ENCODE results near the gene PKP3.

The PKP3 gene

DNA sequence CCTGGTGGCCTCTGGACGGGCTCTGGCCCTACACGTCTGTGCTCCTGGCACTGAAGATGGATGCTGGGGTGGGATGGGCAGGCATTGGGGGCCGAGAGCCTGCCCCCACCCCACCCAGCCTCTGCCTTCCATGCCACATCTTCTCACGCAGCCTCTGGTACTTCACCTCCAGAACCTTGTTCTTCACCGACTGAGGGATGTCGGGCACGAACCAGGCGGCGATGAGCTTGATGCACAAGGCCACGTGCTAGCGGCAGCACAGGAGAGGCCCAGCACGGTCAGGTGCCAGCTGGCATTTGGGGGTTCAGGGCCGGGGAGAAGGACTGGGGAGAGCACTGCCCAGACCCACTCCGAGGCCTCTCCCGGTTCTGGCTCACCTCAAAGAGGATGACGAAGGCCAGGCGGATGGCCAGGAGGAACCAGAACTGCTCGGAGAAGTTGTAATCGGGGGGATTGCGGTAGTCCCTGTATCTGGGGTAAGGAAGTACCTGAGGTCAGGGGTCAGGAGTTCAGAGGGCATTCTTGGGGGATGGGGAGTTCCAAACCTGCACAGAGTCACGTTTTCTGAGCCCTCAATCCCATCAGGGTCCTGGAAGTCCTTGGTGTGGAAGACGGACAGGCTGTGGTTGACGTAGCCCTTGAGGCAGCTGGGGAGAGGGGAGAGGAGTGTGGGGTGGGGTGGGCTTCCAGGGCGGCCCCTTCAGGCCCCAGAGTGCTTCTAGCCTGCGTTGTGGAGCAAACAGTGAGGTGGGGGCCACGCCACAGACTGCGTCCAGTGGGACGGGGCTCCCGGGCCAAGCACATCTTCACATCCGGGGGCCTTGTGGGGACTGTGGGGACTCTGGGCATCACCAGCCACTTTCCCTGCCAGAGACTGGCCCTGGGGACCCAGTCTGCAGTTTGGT, 24.6 kb downstream of the PKP3 start:
- no peak for TF ChIP-seq SNAI2 (CRISPR knock-in tag; IDR thresholded peaks at IDR 0.05)
- TF ChIP-seq PPARA (CRISPR knock-in tag; IDR thresholded peaks at IDR 0.05; ENCODE audit: borderline replicate concordance), result no peak
- TF ChIP-seq OSR1 (CRISPR knock-in tag; IDR thresholded peaks at IDR 0.05), result no peak
- TF ChIP-seq, protein P1, sequence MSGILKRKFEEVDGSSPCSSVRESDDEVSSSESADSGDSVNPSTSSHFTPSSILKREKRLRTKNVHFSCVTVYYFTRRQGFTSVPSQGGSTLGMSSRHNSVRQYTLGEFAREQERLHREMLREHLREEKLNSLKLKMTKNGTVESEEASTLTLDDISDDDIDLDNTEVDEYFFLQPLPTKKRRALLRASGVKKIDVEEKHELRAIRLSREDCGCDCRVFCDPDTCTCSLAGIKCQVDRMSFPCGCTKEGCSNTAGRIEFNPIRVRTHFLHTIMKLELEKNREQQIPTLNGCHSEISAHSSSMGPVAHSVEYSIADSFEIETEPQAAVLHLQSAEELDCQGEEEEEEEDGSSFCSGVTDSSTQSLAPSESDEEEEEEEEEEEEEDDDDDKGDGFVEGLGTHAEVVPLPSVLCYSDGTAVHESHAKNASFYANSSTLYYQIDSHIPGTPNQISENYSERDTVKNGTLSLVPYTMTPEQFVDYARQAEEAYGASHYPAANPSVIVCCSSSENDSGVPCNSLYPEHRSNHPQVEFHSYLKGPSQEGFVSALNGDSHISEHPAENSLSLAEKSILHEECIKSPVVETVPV (CRISPR knock-in tag; IDR thresholded peaks at IDR 0.05), result no peak
- no peak for TF ChIP-seq TOX (CRISPR knock-in tag; IDR thresholded peaks at IDR 0.05; ENCODE audit: borderline replicate concordance)
- TF ChIP-seq, protein P2, sequence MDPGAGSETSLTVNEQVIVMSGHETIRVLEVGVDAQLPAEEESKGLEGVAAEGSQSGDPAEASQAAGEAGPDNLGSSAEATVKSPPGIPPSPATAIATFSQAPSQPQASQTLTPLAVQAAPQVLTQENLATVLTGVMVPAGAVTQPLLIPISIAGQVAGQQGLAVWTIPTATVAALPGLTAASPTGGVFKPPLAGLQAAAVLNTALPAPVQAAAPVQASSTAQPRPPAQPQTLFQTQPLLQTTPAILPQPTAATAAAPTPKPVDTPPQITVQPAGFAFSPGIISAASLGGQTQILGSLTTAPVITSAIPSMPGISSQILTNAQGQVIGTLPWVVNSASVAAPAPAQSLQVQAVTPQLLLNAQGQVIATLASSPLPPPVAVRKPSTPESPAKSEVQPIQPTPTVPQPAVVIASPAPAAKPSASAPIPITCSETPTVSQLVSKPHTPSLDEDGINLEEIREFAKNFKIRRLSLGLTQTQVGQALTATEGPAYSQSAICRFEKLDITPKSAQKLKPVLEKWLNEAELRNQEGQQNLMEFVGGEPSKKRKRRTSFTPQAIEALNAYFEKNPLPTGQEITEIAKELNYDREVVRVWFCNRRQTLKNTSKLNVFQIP (CRISPR knock-in tag; IDR thresholded peaks at IDR 0.05; ENCODE audit: borderline replicate concordance, low read depth), result no peak
- TF ChIP-seq ZNF8 (CRISPR knock-in tag; IDR thresholded peaks at IDR 0.05), result no peak
- TF ChIP-seq, protein P3, sequence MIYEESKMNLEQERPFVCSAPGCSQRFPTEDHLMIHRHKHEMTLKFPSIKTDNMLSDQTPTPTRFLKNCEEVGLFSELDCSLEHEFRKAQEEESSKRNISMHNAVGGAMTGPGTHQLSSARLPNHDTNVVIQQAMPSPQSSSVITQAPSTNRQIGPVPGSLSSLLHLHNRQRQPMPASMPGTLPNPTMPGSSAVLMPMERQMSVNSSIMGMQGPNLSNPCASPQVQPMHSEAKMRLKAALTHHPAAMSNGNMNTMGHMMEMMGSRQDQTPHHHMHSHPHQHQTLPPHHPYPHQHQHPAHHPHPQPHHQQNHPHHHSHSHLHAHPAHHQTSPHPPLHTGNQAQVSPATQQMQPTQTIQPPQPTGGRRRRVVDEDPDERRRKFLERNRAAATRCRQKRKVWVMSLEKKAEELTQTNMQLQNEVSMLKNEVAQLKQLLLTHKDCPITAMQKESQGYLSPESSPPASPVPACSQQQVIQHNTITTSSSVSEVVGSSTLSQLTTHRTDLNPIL (CRISPR knock-in tag; IDR thresholded peaks at IDR 0.05; ENCODE audit: low read depth), result no peak
- no peak for TF ChIP-seq ARNTL (CRISPR knock-in tag; IDR thresholded peaks at IDR 0.05; ENCODE audit: borderline replicate concordance, low read depth)
- TF ChIP-seq TCF4 (CRISPR knock-in tag; IDR thresholded peaks at IDR 0.05; ENCODE audit: borderline replicate concordance), result no peak
- TF ChIP-seq RARB (CRISPR knock-in tag; IDR thresholded peaks at IDR 0.05), result no peak
- TF ChIP-seq, protein P4, sequence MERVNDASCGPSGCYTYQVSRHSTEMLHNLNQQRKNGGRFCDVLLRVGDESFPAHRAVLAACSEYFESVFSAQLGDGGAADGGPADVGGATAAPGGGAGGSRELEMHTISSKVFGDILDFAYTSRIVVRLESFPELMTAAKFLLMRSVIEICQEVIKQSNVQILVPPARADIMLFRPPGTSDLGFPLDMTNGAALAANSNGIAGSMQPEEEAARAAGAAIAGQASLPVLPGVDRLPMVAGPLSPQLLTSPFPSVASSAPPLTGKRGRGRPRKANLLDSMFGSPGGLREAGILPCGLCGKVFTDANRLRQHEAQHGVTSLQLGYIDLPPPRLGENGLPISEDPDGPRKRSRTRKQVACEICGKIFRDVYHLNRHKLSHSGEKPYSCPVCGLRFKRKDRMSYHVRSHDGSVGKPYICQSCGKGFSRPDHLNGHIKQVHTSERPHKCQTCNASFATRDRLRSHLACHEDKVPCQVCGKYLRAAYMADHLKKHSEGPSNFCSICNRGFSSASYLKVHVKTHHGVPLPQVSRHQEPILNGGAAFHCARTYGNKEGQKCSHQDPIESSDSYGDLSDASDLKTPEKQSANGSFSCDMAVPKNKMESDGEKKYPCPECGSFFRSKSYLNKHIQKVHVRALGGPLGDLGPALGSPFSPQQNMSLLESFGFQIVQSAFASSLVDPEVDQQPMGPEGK (CRISPR knock-in tag; IDR thresholded peaks at IDR 0.05; ENCODE audit: borderline replicate concordance), result no peak
- ATAC-seq, result no peak

DNA sequence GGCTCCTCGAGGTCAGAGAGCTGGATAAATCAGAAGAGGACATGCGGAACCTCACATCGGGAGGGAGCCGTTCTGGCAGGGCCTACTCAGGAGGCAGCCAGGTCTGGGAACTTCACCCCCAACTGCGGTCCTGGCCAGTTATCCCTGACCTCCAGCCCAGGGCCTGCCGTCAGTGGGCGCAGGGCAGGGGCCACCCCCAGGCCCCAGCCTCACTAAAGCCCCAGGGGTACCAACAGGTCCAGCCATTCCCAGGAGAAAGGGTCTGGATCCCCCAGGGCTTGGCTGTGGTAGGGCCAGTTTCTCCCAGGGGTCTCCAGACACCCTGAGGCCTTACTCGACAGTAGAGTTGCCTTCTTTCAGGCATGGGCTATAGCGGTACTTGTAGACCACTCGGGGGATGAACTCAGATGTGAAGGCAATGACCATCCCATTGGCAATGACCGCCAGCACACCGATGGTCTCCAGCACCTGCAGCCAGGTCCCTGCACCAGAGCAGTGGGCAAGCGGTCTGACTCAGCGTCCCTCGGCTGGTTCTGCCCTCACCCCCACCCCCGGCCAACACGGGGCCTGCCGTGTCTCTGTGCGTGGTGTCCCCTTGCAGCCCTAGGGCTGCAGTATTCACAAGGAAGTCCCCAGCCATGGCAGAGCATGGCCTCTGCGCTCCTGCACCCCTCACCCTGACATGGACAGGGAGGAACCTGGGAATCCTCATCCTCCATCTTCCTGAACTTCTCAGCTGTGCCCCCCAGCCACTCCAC, 25.4 kb downstream of the PKP3 start:
- no peak for ATAC-seq
- TF ChIP-seq BACH2 (CRISPR knock-in tag; IDR thresholded peaks at IDR 0.05; ENCODE audit: borderline replicate concordance) (no peak), ARNTL (CRISPR knock-in tag; IDR thresholded peaks at IDR 0.05; ENCODE audit: borderline replicate concordance, low read depth) (no peak), GLIS3 (CRISPR knock-in tag; IDR thresholded peaks at IDR 0.05) (no peak), SNAI2 (CRISPR knock-in tag; IDR thresholded peaks at IDR 0.05) (no peak), PPARA (CRISPR knock-in tag; IDR thresholded peaks at IDR 0.05; ENCODE audit: borderline replicate concordance) (no peak), ZFP30 (CRISPR knock-in tag; IDR thresholded peaks at IDR 0.05) (no peak), ISL1 (CRISPR knock-in tag; IDR thresholded peaks at IDR 0.05) (no peak), TCF4 (CRISPR knock-in tag; IDR thresholded peaks at IDR 0.05; ENCODE audit: borderline replicate concordance) (no peak), ZC3H10 (CRISPR knock-in tag; IDR thresholded peaks at IDR 0.05) (no peak), ZNF8 (CRISPR knock-in tag; IDR thresholded peaks at IDR 0.05) (no peak), ESRRG (CRISPR knock-in tag; IDR thresholded peaks at IDR 0.05) (no peak), RARB (CRISPR knock-in tag; IDR thresholded peaks at IDR 0.05) (no peak), OSR1 (CRISPR knock-in tag; IDR thresholded peaks at IDR 0.05) (no peak), TOX (CRISPR knock-in tag; IDR thresholded peaks at IDR 0.05; ENCODE audit: borderline replicate concordance) (no peak)
- TF ChIP-seq, protein P5, sequence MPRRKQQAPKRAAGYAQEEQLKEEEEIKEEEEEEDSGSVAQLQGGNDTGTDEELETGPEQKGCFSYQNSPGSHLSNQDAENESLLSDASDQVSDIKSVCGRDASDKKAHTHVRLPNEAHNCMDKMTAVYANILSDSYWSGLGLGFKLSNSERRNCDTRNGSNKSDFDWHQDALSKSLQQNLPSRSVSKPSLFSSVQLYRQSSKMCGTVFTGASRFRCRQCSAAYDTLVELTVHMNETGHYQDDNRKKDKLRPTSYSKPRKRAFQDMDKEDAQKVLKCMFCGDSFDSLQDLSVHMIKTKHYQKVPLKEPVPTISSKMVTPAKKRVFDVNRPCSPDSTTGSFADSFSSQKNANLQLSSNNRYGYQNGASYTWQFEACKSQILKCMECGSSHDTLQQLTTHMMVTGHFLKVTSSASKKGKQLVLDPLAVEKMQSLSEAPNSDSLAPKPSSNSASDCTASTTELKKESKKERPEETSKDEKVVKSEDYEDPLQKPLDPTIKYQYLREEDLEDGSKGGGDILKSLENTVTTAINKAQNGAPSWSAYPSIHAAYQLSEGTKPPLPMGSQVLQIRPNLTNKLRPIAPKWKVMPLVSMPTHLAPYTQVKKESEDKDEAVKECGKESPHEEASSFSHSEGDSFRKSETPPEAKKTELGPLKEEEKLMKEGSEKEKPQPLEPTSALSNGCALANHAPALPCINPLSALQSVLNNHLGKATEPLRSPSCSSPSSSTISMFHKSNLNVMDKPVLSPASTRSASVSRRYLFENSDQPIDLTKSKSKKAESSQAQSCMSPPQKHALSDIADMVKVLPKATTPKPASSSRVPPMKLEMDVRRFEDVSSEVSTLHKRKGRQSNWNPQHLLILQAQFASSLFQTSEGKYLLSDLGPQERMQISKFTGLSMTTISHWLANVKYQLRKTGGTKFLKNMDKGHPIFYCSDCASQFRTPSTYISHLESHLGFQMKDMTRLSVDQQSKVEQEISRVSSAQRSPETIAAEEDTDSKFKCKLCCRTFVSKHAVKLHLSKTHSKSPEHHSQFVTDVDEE (CRISPR knock-in tag; IDR thresholded peaks at IDR 0.05), result no peak
- TF ChIP-seq, protein P4 (CRISPR knock-in tag; IDR thresholded peaks at IDR 0.05; ENCODE audit: borderline replicate concordance), result no peak
- TF ChIP-seq, protein P2 (CRISPR knock-in tag; IDR thresholded peaks at IDR 0.05; ENCODE audit: borderline replicate concordance, low read depth), result no peak
- TF ChIP-seq, protein P1 (CRISPR knock-in tag; IDR thresholded peaks at IDR 0.05), result no peak

Data from SK-N-SH treated with all-trans-retinoic acid at 6 μM for 48 hours (cell line).